SK-N-SH treated with all-trans-retinoic acid at 6 μM for 48 hours (cell line): ENCODE results near the gene CEP89.

Source experiments
- ATAC-seq: fragments of 200-7000 bp; cut with Tn5 transposase; 3 replicates; pipeline ENCODE4 v1.9.1; 2020; ENCODE audit warnings: mild to moderate bottlenecking, moderate library complexity
- ARNTL ChIP-seq: fragments of 450-650 bp; formaldehyde crosslinking; IDR thresholded peaks from 2 replicates; pipeline ENCODE4 v1.5.0; 2020; ENCODE audit warnings: low read depth, mild to moderate bottlenecking, moderate library complexity, borderline replicate concordance
- BACH2 ChIP-seq: fragments of 250-450 bp; sonication (Bioruptor Pico); IDR thresholded peaks from 2 replicates; pipeline ENCODE4 v1.9.0; 2021; ENCODE audit warnings: mild to moderate bottlenecking, borderline replicate concordance
- CREB5 ChIP-seq: fragments of 250-450 bp; sonication (Bioruptor Pico); IDR thresholded peaks from 2 replicates; pipeline ENCODE4 v1.5.1; 2020; ENCODE audit warnings: low read depth, mild to moderate bottlenecking, moderate library complexity
- CSDC2 ChIP-seq: fragments of 250-450 bp; sonication (Bioruptor Pico); IDR thresholded peaks from 2 replicates; pipeline ENCODE4 v1.5.0; 2020; ENCODE audit warnings: mild to moderate bottlenecking, moderate library complexity
- ESRRG ChIP-seq: fragments of 250-450 bp; sonication (Bioruptor Pico); IDR thresholded peaks from 2 replicates; pipeline ENCODE4 v1.6.1; 2021; ENCODE audit warnings: mild to moderate bottlenecking
- OSR1 ChIP-seq: fragments of 250-450 bp; sonication (Bioruptor Pico); IDR thresholded peaks from 2 replicates; pipeline ENCODE4 v1.8.0; 2022; ENCODE audit warnings: moderate library complexity, mild to moderate bottlenecking, inconsistent platforms
- PATZ1 ChIP-seq: fragments of 250-450 bp; sonication (Bioruptor Pico); IDR thresholded peaks from 2 replicates; pipeline ENCODE4 v1.8.0; 2020; ENCODE audit warnings: mild to moderate bottlenecking, moderate library complexity, borderline replicate concordance
- PPARA ChIP-seq: fragments of 250-450 bp; sonication (Bioruptor Pico); IDR thresholded peaks from 2 replicates; pipeline ENCODE4 v1.5.0; 2020; ENCODE audit warnings: mild to moderate bottlenecking, borderline replicate concordance
- RARB ChIP-seq: fragments of 250-450 bp; sonication (Bioruptor Pico); IDR thresholded peaks from 2 replicates; pipeline ENCODE4 v1.8.0; 2021; ENCODE audit warnings: mild to moderate bottlenecking, moderate library complexity
- SNAI2 ChIP-seq: fragments of 250-450 bp; sonication (Bioruptor Pico); IDR thresholded peaks from 2 replicates; pipeline ENCODE4 v1.5.0; 2020; ENCODE audit warnings: mild to moderate bottlenecking, moderate library complexity
- TOX ChIP-seq: fragments of 250-450 bp; sonication (Bioruptor Pico); IDR thresholded peaks from 2 replicates; pipeline ENCODE4 v1.8.0; 2021; ENCODE audit warnings: mild to moderate bottlenecking, moderate library complexity, borderline replicate concordance
- ZC3H10 ChIP-seq: fragments of 250-450 bp; sonication (Bioruptor Pico); IDR thresholded peaks from 2 replicates; pipeline ENCODE4 v1.5.1; 2021; ENCODE audit warnings: mild to moderate bottlenecking, moderate library complexity
- ZFP3 ChIP-seq: fragments of 250-450 bp; sonication (Bioruptor Pico); IDR thresholded peaks from 2 replicates; pipeline ENCODE4 v1.5.0; 2020; ENCODE audit warnings: mild to moderate bottlenecking, moderate library complexity
- ZFP30 ChIP-seq: fragments of 450-650 bp; formaldehyde crosslinking; IDR thresholded peaks from 2 replicates; pipeline ENCODE4 v1.5.0; 2022; ENCODE audit warnings: mild to moderate bottlenecking, moderate library complexity
- ZNF565 ChIP-seq: fragments of 450-650 bp; formaldehyde crosslinking; conservative IDR thresholded peaks from 2 replicates; pipeline ENCODE4 v1.5.0; 2020; ENCODE audit warnings: low read depth, mild to moderate bottlenecking, moderate library complexity
- ZNF70 ChIP-seq: fragments of 450-650 bp; formaldehyde crosslinking; IDR thresholded peaks from 2 replicates; pipeline ENCODE4 v1.5.0; 2020; ENCODE audit warnings: mild to moderate bottlenecking, moderate library complexity
- ZNF8 ChIP-seq: fragments of 450-650 bp; formaldehyde crosslinking; IDR thresholded peaks from 2 replicates; pipeline ENCODE4 v1.5.0; 2020; ENCODE audit warnings: mild to moderate bottlenecking, moderate library complexity
- TF ChIP-seq, protein P1 (sequence below): fragments of 250-450 bp; sonication (Bioruptor Pico); IDR thresholded peaks from 2 replicates; pipeline ENCODE4 v1.5.0; 2020; ENCODE audit warnings: mild to moderate bottlenecking, moderate library complexity
- TF ChIP-seq, protein P2 (sequence below): fragments of 250-450 bp; sonication (Bioruptor Pico); IDR thresholded peaks from 2 replicates; pipeline ENCODE4 v1.8.0; 2021; ENCODE audit warnings: low read depth, mild to moderate bottlenecking, moderate library complexity, borderline replicate concordance
- TF ChIP-seq, protein P3 (sequence below): fragments of 250-450 bp; sonication (Bioruptor Pico); IDR thresholded peaks from 2 replicates; pipeline ENCODE4 v1.5.1; 2021; ENCODE audit warnings: mild to moderate bottlenecking, moderate library complexity

Gene CEP89

DNA sequence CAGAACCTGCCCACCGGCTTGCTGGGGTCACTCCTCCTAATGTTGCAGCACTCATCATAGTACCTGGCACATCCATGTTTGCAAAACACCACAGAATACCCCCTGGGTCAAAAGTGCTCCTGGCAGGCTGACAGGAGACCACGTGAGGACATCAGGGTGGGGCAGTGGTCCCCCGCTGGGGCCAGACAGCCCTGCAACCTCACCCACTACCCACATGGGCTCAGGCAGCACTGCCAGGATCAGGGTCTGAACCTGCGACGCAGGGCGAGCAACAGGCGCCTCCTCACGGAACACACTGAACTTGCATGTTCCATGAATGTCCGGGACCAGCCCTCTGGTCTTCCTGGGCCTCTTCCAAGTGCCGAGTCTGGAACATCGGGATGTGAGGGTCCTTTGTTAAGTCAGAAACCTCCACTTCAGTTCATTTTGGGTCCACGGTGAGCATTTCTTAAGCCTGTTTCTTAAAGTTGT, 100.7 kb downstream of the CEP89 start:
- no peak for ATAC-seq
- TF ChIP-seq OSR1 (CRISPR knock-in tag) (no peak), PATZ1 (CRISPR knock-in tag) (no peak), CREB5 (CRISPR knock-in tag) (no peak), TOX (CRISPR knock-in tag) (no peak), SNAI2 (CRISPR knock-in tag) (no peak), ZFP30 (CRISPR knock-in tag) (no peak), RARB (CRISPR knock-in tag) (no peak), BACH2 (no peak), ZC3H10 (no peak), ARNTL (CRISPR knock-in tag) (no peak), PPARA (CRISPR knock-in tag) (no peak), ZNF70 (CRISPR knock-in tag) (no peak)
- TF ChIP-seq, protein P1, sequence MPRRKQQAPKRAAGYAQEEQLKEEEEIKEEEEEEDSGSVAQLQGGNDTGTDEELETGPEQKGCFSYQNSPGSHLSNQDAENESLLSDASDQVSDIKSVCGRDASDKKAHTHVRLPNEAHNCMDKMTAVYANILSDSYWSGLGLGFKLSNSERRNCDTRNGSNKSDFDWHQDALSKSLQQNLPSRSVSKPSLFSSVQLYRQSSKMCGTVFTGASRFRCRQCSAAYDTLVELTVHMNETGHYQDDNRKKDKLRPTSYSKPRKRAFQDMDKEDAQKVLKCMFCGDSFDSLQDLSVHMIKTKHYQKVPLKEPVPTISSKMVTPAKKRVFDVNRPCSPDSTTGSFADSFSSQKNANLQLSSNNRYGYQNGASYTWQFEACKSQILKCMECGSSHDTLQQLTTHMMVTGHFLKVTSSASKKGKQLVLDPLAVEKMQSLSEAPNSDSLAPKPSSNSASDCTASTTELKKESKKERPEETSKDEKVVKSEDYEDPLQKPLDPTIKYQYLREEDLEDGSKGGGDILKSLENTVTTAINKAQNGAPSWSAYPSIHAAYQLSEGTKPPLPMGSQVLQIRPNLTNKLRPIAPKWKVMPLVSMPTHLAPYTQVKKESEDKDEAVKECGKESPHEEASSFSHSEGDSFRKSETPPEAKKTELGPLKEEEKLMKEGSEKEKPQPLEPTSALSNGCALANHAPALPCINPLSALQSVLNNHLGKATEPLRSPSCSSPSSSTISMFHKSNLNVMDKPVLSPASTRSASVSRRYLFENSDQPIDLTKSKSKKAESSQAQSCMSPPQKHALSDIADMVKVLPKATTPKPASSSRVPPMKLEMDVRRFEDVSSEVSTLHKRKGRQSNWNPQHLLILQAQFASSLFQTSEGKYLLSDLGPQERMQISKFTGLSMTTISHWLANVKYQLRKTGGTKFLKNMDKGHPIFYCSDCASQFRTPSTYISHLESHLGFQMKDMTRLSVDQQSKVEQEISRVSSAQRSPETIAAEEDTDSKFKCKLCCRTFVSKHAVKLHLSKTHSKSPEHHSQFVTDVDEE, result no peak
- TF ChIP-seq, protein P2, sequence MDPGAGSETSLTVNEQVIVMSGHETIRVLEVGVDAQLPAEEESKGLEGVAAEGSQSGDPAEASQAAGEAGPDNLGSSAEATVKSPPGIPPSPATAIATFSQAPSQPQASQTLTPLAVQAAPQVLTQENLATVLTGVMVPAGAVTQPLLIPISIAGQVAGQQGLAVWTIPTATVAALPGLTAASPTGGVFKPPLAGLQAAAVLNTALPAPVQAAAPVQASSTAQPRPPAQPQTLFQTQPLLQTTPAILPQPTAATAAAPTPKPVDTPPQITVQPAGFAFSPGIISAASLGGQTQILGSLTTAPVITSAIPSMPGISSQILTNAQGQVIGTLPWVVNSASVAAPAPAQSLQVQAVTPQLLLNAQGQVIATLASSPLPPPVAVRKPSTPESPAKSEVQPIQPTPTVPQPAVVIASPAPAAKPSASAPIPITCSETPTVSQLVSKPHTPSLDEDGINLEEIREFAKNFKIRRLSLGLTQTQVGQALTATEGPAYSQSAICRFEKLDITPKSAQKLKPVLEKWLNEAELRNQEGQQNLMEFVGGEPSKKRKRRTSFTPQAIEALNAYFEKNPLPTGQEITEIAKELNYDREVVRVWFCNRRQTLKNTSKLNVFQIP, result no peak

GRCh38 chr19:32869966-32870573, 101.7 kb downstream of the CEP89 start:
- no peak for TF ChIP-seq ZC3H10
- TF ChIP-seq ESRRG (CRISPR knock-in tag), result no peak
- TF ChIP-seq PATZ1 (CRISPR knock-in tag), result no peak
- TF ChIP-seq, protein P3, sequence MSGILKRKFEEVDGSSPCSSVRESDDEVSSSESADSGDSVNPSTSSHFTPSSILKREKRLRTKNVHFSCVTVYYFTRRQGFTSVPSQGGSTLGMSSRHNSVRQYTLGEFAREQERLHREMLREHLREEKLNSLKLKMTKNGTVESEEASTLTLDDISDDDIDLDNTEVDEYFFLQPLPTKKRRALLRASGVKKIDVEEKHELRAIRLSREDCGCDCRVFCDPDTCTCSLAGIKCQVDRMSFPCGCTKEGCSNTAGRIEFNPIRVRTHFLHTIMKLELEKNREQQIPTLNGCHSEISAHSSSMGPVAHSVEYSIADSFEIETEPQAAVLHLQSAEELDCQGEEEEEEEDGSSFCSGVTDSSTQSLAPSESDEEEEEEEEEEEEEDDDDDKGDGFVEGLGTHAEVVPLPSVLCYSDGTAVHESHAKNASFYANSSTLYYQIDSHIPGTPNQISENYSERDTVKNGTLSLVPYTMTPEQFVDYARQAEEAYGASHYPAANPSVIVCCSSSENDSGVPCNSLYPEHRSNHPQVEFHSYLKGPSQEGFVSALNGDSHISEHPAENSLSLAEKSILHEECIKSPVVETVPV (CRISPR knock-in tag), result no peak
- TF ChIP-seq ZNF8 (CRISPR knock-in tag), result no peak
- no peak for TF ChIP-seq OSR1 (CRISPR knock-in tag)
- no peak for TF ChIP-seq BACH2
- no peak for TF ChIP-seq ZNF565
- no peak for ATAC-seq

GRCh38 chr19:32869369-32869965, 102.3 kb downstream of the CEP89 start, which contains the start of gene SLC7A9:
SLC7A9 (minus strand) TSS chr19:32869767; CDS start chr19:32868534, 1,233 bp downstream.
- no peak for ATAC-seq
- TF ChIP-seq, protein P2, result no peak
- TF ChIP-seq PATZ1 (CRISPR knock-in tag) (no peak), ZNF8 (CRISPR knock-in tag) (no peak), ZFP3 (CRISPR knock-in tag) (no peak), ZFP30 (CRISPR knock-in tag) (no peak), CSDC2 (CRISPR knock-in tag) (no peak), RARB (CRISPR knock-in tag) (no peak), OSR1 (CRISPR knock-in tag) (no peak)
